Suprapubic skin (tissue), 4 donors: ENCODE measurements around the gene MYO1A.

Source experiments
- CTCF ChIP-seq, 2 donors: fragments of 200-600 bp in 1 of 2; fragments of 450-650 bp in 1 of 2; sonication (generic) in 1 of 2; IDR thresholded peaks; one replicate each; pipeline ENCODE4 v1.5.1; 2016 to 2019; ENCODE audit warnings: antibody characterized with exemption in 2 of 2, mild to moderate bottlenecking in 1 of 2, moderate library complexity in 1 of 2
- POLR2A ChIP-seq, 2 donors: fragments of 450-650 bp; IDR thresholded peaks; one replicate each; pipeline ENCODE4 v1.6.1; 2017; ENCODE audit warnings: antibody characterized with exemption in 2 of 2, mild to moderate bottlenecking in 2 of 2, moderate library complexity in 2 of 2
- POLR2AphosphoS5 ChIP-seq, 3 donors: sonication (generic); formaldehyde crosslinking; IDR thresholded peaks; one replicate each; pipeline ENCODE4 v1.6.1; 2017; ENCODE audit warnings: antibody characterized with exemption in 3 of 3

GRCh38 chr12:57012600-57013465 is 37.1 kb downstream of the MYO1A start:
- no peak for TF ChIP-seq POLR2A (IDR thresholded peaks at IDR 0.05)
- no peak for TF ChIP-seq CTCF (IDR thresholded peaks at IDR 0.05)
- TF ChIP-seq POLR2AphosphoS5 (IDR thresholded peaks at IDR 0.05): no peak
